K562 treated with DMSO at 1 percent for 4 hours (cell line): ENCODE results near the gene SLC4A1AP. TPM values are rescaled to one million over a fixed set of nuclear protein-coding genes. Genes with fewer than 3 reads are reported as not detected.

Experiments used
- total RNA-seq: library from RNA; unstranded; fragments of 300-600 nt; gene quantifications from 2 replicates; pipeline ENCODE4 v1.2.3, GENCODE V29; 2022; ENCODE audit not compliant: insufficient read depth

Gene SLC4A1AP, protein sequence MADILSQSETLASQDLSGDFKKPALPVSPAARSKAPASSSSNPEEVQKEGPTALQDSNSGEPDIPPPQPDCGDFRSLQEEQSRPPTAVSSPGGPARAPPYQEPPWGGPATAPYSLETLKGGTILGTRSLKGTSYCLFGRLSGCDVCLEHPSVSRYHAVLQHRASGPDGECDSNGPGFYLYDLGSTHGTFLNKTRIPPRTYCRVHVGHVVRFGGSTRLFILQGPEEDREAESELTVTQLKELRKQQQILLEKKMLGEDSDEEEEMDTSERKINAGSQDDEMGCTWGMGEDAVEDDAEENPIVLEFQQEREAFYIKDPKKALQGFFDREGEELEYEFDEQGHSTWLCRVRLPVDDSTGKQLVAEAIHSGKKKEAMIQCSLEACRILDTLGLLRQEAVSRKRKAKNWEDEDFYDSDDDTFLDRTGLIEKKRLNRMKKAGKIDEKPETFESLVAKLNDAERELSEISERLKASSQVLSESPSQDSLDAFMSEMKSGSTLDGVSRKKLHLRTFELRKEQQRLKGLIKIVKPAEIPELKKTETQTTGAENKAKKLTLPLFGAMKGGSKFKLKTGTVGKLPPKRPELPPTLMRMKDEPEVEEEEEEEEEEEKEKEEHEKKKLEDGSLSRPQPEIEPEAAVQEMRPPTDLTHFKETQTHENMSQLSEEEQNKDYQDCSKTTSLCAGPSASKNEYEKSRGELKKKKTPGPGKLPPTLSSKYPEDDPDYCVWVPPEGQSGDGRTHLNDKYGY
- 25.4 and 28.3 TPM in 2 replicates for total RNA-seq

GRCh38 chr2:27663285-27664153 is at the start of gene SLC4A1AP, which contains the start of gene SUPT7L:
SLC4A1AP (plus strand) TSS chr2:27663889; CDS start chr2:27663915, 26 bp downstream.
SUPT7L (minus strand) TSS chr2:27663614; CDS start chr2:27662192, 1,422 bp downstream.

GRCh38 chr2:27628767-27629709 is 34.7 kb upstream of the SLC4A1AP start, which contains the start of the genes CCDC121 and GPN1:
CCDC121 (minus strand) TSS chr2:27629012; CDS start chr2:27627799, 1,213 bp downstream.
GPN1 (plus strand) TSS chr2:27629050; CDS start chr2:27629059, 9 bp downstream.

Other genes with a start within 250 kb of the SLC4A1AP start
- gene NRBP1, start 235.3 kb upstream of the SLC4A1AP start, total RNA-seq: 56.6 and 73.3 TPM in 2 replicates
- gene KRTCAP3, start 221.5 kb upstream of the SLC4A1AP start, total RNA-seq: 1.9 TPM in 2 replicates
- 7.5 and 11.8 TPM in 2 replicates for gene IFT172, start 174.1 kb upstream of the SLC4A1AP start, total RNA-seq
- 19.7 and 20.8 TPM in 2 replicates for gene FNDC4, start 168.7 kb upstream of the SLC4A1AP start, total RNA-seq
- 0.75 TPM in 1 of 2 replicates, not detected in the other for gene GCKR, start 167.1 kb upstream of the SLC4A1AP start, total RNA-seq
- 20.0 and 39.5 TPM in 2 replicates for gene ZNF512, start 80.8 kb upstream of the SLC4A1AP start, total RNA-seq
- gene CCDC121, start 34.9 kb upstream of the SLC4A1AP start, total RNA-seq: 3.4 and 4.4 TPM in 2 replicates
- 37.4 and 38.0 TPM in 2 replicates for gene GPN1, start 34.8 kb upstream of the SLC4A1AP start, total RNA-seq
- gene SUPT7L, start 275 bp upstream of the SLC4A1AP start, total RNA-seq: 24.7 and 28.8 TPM in 2 replicates
- gene MRPL33, start 107.8 kb downstream of the SLC4A1AP start, total RNA-seq: 69.7 and 78.0 TPM in 2 replicates
- gene RBKS, start 226.5 kb downstream of the SLC4A1AP start, total RNA-seq: 0.31 TPM in 1 of 2 replicates, not detected in the other
- gene BABAM2, start 226.8 kb downstream of the SLC4A1AP start, total RNA-seq: 14.6 and 19.7 TPM in 2 replicates